HG03280 (cell line): ENCODE measurements around the gene UBE4A.

Experiments
- ATAC-seq: cut with Tn5 transposase; IDR thresholded peaks from one replicate; pipeline ENCODE4 v1.9.1; 2021; ENCODE audit warnings: mild to moderate bottlenecking, moderate library complexity; ENCODE audit not compliant: unreplicated experiment

Gene UBE4A

GRCh38 chr11:118341815-118342489, 17.4 kb upstream of the UBE4A start:
- ATAC-seq: no peak

GRCh38 chr11:118342503-118343161, 16.8 kb upstream of the UBE4A start, which contains the start of gene CD3D:
TSS of gene CD3D (minus strand) at chr11:118342705. CDS start at chr11:118342607, 98 bp downstream.
- ATAC-seq: no peak

- ATAC-seq: no peak
Observed at GRCh38 chr11:118343248-118343647, 16.2 kb upstream of the UBE4A start.

- no peak for ATAC-seq
Observed at GRCh38 chr11:118343981-118344515, 15.4 kb upstream of the UBE4A start, which contains the start of gene CD3G. TSS of gene CD3G (plus strand) at chr11:118344344. CDS start at chr11:118344424, 80 bp downstream.

GRCh38 chr11:118349475-118349874, 9.9 kb upstream of the UBE4A start:
- ATAC-seq: no peak

GRCh38 chr11:118353084-118353710, 6.2 kb upstream of the UBE4A start:
- no peak for ATAC-seq

GRCh38 chr11:118358071-118358470, 1.3 kb upstream of the UBE4A start:
- ATAC-seq: no peak

GRCh38 chr11:118364956-118365615, 5.7 kb downstream of the UBE4A start:
- no peak for ATAC-seq

- no peak for ATAC-seq
Observed at GRCh38 chr11:118366287-118366686, 6.9 kb downstream of the UBE4A start.

- ATAC-seq: no peak
Observed at GRCh38 chr11:118370774-118371173, 11.4 kb downstream of the UBE4A start.

- no peak for ATAC-seq
Observed at GRCh38 chr11:118373263-118373662, 13.9 kb downstream of the UBE4A start.

- no peak for ATAC-seq
Observed at GRCh38 chr11:118373871-118374270, 14.5 kb downstream of the UBE4A start.

GRCh38 chr11:118374729-118375128, 15.3 kb downstream of the UBE4A start:
- no peak for ATAC-seq

GRCh38 chr11:118375978-118376377, 16.6 kb downstream of the UBE4A start:
- no peak for ATAC-seq

GRCh38 chr11:118379497-118379896, 20.1 kb downstream of the UBE4A start:
- ATAC-seq: no peak

- no peak for ATAC-seq
Observed at GRCh38 chr11:118380571-118380970, 21.2 kb downstream of the UBE4A start.

GRCh38 chr11:118382954-118383353, 23.6 kb downstream of the UBE4A start:
- ATAC-seq: no peak

GRCh38 chr11:118383657-118384056, 24.3 kb downstream of the UBE4A start:
- no peak for ATAC-seq

- no peak for ATAC-seq
Observed at GRCh38 chr11:118396097-118396501, 36.7 kb downstream of the UBE4A start.

GRCh38 chr11:118397448-118397847, 38.0 kb downstream of the UBE4A start:
- no peak for ATAC-seq
